ENCODE measurements around the gene HSDL2.
"Not testable (repeated sequence)": the region's sequence is repeated elsewhere in the genome, so short reads cannot be mapped to it uniquely, and the experiment has no call there.

Gene HSDL2

GRCh38 chr9:112508377-112508776 is 128.5 kb downstream of the HSDL2 start:
- no peak for DNase-seq
- in situ Hi-C loops (cut with MboI; ENCODE audit: low pct_unique_long_range_greater_than_20kb, low sequenced_read_pairs): no loop called here

DNA sequence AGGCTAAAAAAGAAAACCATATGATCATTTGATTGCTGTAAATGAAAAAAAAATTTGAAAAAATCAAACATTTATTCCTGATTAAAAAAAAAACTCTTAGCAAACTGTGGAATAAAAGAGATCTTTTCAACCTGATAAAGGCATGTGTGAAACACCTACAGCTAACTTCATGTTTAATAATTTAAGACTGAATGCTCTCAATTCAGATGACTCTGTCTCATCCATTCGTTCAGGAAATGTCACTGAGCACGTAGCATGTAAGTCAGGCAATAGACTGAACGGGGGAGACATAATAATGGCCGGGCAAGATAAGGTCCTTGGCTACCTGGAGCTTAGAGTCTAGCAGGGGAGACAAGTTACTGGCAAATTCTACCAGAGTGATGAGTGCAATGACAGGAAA is 132.5 kb downstream of the HSDL2 start:
- DNase-seq; in situ Hi-C loops (cut with MboI; ENCODE audit: low pct_unique_long_range_greater_than_20kb, low sequenced_read_pairs): not testable (repeated sequence)

GRCh38 chr9:112516769-112517168 is 136.9 kb downstream of the HSDL2 start:
- in situ Hi-C loops (cut with MboI; ENCODE audit: low pct_unique_long_range_greater_than_20kb, low sequenced_read_pairs): no loop called here

GRCh38 chr9:112520069-112520468 is 140.2 kb downstream of the HSDL2 start:
- in situ Hi-C loops (cut with MboI; ENCODE audit: low pct_unique_long_range_greater_than_20kb, low sequenced_read_pairs): no loop called here
- no peak for DNase-seq

More at GRCh38 chr9:112516769-112517168, 136.9 kb downstream of the HSDL2 start:
- DNase-seq: no peak

DNA sequence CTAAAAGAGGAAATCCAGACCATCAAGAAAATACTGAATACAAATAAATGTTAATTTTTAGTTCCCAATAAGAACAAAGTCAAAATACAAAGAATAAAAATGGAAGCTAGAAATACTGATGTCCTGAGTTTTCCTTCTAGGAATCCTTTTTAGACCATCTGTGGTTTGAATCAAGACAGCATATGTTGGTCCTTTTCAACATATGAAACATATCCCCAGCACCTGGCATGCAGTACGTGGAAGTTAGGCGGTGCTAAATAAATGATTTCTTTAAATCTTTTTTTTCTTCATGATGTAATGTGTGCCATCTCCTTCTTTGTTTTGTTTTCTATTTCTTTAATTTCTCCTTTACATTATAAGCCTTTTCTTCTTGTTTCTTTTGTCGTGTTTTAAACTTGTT is 140.7 kb downstream of the HSDL2 start:
- DNase-seq: no peak
- in situ Hi-C loops (cut with MboI; ENCODE audit: low pct_unique_long_range_greater_than_20kb, low sequenced_read_pairs): no loop called here
